HEK293T (cell line): ENCODE results near the gene GRIK1.

Experiments
- ARNT ChIP-seq: fragments of 450-650 bp; IDR thresholded peaks from 2 replicates; pipeline ENCODE4 v1.6.1; 2017; ENCODE audit warnings: mild to moderate bottlenecking
- BHLHE40 ChIP-seq: fragments of 450-650 bp; IDR thresholded peaks from 2 replicates; pipeline ENCODE4 v1.6.1; 2016; ENCODE audit warnings: mild to moderate bottlenecking, moderate library complexity, borderline replicate concordance
- ELF4 ChIP-seq: fragments of 450-650 bp; IDR thresholded peaks from 2 replicates; pipeline ENCODE4 v1.6.1; 2017; ENCODE audit warnings: antibody characterized with exemption
- FOXK2 ChIP-seq: fragments of 450-650 bp; IDR thresholded peaks from 2 replicates; pipeline ENCODE4 v1.6.1; 2016; ENCODE audit warnings: mild to moderate bottlenecking
- FOXM1 ChIP-seq: fragments of 450-650 bp; IDR thresholded peaks from 2 replicates; pipeline ENCODE4 v1.6.1; 2017; ENCODE audit warnings: mild to moderate bottlenecking, borderline replicate concordance
- HDGF ChIP-seq: fragments of 450-650 bp; IDR thresholded peaks from 2 replicates; pipeline ENCODE4 v1.6.1; 2017; ENCODE audit warnings: antibody characterized with exemption, borderline replicate concordance
- L3MBTL2 ChIP-seq: fragments of 450-650 bp; conservative IDR thresholded peaks from 2 replicates; pipeline ENCODE4 v1.6.1; 2016; ENCODE audit warnings: mild to moderate bottlenecking
- LEF1 ChIP-seq: fragments of 450-650 bp; IDR thresholded peaks from 2 replicates; pipeline ENCODE4 v1.6.1; 2017; ENCODE audit warnings: mild to moderate bottlenecking, borderline replicate concordance
- SP1 ChIP-seq: fragments of 450-650 bp; IDR thresholded peaks from 2 replicates; pipeline ENCODE4 v1.6.1; 2017
- TARDBP ChIP-seq: fragments of 450-650 bp; IDR thresholded peaks from 2 replicates; pipeline ENCODE4 v1.6.1; 2016
- ZNF384 ChIP-seq: fragments of 450-650 bp; IDR thresholded peaks from 2 replicates; pipeline ENCODE4 v1.6.1; 2016

DNA sequence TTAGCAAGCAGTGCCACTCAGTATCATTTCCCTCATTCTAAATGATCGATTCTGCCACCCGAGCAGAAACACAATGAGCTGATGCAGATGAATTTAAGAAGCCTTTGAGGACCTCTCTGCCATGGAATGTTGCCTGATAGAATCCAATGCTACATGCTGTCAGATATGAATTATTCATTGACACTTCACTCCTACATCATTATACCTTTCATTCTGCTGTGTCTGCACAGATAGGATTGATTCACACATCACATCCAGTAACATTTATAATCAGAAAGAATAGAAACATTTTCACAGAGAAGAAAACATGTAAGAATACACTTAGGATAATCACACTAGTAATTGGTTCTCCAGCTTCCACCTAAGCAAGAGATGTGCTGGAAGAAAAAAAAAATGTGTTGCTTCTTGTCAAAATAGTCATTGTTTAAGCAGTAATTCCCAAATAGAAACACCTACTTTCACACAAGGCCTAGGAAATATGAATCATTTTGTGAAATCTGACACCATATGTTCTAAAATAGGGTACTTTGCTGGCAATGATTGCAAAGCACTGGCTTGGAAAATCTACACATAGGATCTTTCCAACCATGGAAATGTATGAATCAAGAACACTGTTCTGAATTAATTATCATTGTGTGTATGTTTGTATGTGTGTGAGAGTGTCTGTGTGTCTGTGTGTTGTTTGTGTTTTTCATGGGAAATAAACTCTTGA, 110.1 kb downstream of the GRIK1 start:
- TF ChIP-seq BHLHE40 (no peak), LEF1 (no peak), FOXM1 (no peak), TARDBP (no peak), FOXK2 (no peak), SP1 (no peak), ZNF384 (no peak), ARNT (no peak), L3MBTL2 (no peak), ELF4 (no peak), HDGF (no peak)
